PC-3 (cell line): ENCODE results near the gene TSPAN13. TPM values are rescaled to one million over a fixed set of nuclear protein-coding genes. Genes with fewer than 3 reads are reported as not detected.

Experiments used
- ATAC-seq: fragments of 200-7000 bp; cut with Tn5 transposase; 2 replicates; pipeline ENCODE4 v1.9.1; 2020; ENCODE audit warnings: mild to moderate bottlenecking, moderate library complexity
- BruUV-seq: library from RNA; stranded (reverse); fragments of 400-500 nt; replicated peaks from 2 replicates; lab custom pipeline; 2021; lab: Mats Ljungman, UMichigan
- CTCF ChIA-PET: fragments of 300-600 bp; sonication (Branson Sonifier 250); formaldehyde crosslinking; loops from one replicate; lab custom pipeline; 2022; ENCODE audit warnings: antibody characterized with exemption; lab: Charles Lee
- POLR2A ChIA-PET: fragments of 300-600 bp; sonication (Branson Sonifier 250); formaldehyde crosslinking; loops from one replicate; lab custom pipeline; 2022; ENCODE audit warnings: antibody characterized with exemption; ENCODE audit not compliant: unreplicated experiment; lab: Charles Lee
- DNase-seq: peaks from one replicate; pipeline ENCODE4 v3.0.0-alpha.2; 2015
- H2AFZ ChIP-seq: fragments of 300-600 bp; sonication (generic); 2 replicates; pipeline ENCODE4 v1.6.0; 2016; ENCODE audit warnings: antibody characterized with exemption, low read length
- H3F3A ChIP-seq: fragments of 300-600 bp; sonication (generic); one replicate; pipeline ENCODE4 v1.6.0; 2017; ENCODE audit warnings: antibody characterized with exemption, low read length, control low read depth, mild to moderate bottlenecking; ENCODE audit not compliant: unreplicated experiment
- H3K27ac ChIP-seq: fragments of 300-600 bp; sonication (generic); 2 replicates; pipeline ENCODE4 v1.5.1; 2016; ENCODE audit warnings: mild to moderate bottlenecking, low read length
- H3K27me3 ChIP-seq: fragments of 300-600 bp; sonication (generic); 2 replicates; pipeline ENCODE4 v1.6.1; 2016; ENCODE audit warnings: low read length, mixed read lengths
- H3K36me3 ChIP-seq: fragments of 300-600 bp; sonication (generic); 2 replicates; pipeline ENCODE4 v1.6.1; 2016; ENCODE audit warnings: low read depth, mixed run types, low read length, mixed read lengths
- H3K4me1 ChIP-seq: fragments of 300-600 bp; sonication (generic); 2 replicates; pipeline ENCODE4 v1.5.1; 2016; ENCODE audit warnings: low read length; ENCODE audit not compliant: insufficient read depth
- H3K4me2 ChIP-seq: fragments of 300-600 bp; sonication (generic); 2 replicates; pipeline ENCODE4 v1.6.0; 2016; ENCODE audit warnings: low read length
- H3K4me3 ChIP-seq: fragments of 300-600 bp; sonication (generic); 2 replicates; pipeline ENCODE4 v1.5.1; 2016; ENCODE audit warnings: mild to moderate bottlenecking, low read length, mixed read lengths
- H3K79me2 ChIP-seq: fragments of 300-600 bp; sonication (generic); 2 replicates; pipeline ENCODE4 v1.6.1; 2017; ENCODE audit warnings: low read length, mixed read lengths
- H3K9ac ChIP-seq: fragments of 300-600 bp; sonication (generic); 2 replicates; pipeline ENCODE4 v1.6.0; 2016; ENCODE audit warnings: mild to moderate bottlenecking, low read length
- H3K9me2 ChIP-seq: fragments of 300-600 bp; sonication (generic); replicated peaks from 2 replicates; pipeline ENCODE4 v1.6.1; 2016; ENCODE audit warnings: mixed run types, low read length, mixed read lengths
- H3K9me3 ChIP-seq: fragments of 300-600 bp; sonication (generic); 2 replicates; pipeline ENCODE4 v1.6.1; 2016; ENCODE audit warnings: low read length, mixed read lengths
- H4K20me1 ChIP-seq: fragments of 300-600 bp; sonication (generic); 2 replicates; pipeline ENCODE4 v1.6.1; 2016; ENCODE audit warnings: low read length, mixed read lengths
- CTCF ChIP-seq: fragments of 300-600 bp; sonication (generic); conservative IDR thresholded peaks from 2 replicates; pipeline ENCODE4 v1.5.1; 2017; ENCODE audit warnings: antibody characterized with exemption, low read depth, mild to moderate bottlenecking, low read length
- EZH2 ChIP-seq: fragments of 300-600 bp; sonication (generic); IDR thresholded peaks from one replicate; pipeline ENCODE4 v1.6.1; 2017; ENCODE audit warnings: antibody characterized with exemption, mild to moderate bottlenecking, low read length; ENCODE audit not compliant: unreplicated experiment
- EZH2phosphoT487 ChIP-seq: fragments of 300-600 bp; sonication (generic); IDR thresholded peaks from 2 replicates; pipeline ENCODE4 v1.6.1; 2018; ENCODE audit warnings: mild to moderate bottlenecking, antibody characterized with exemption, low read length, borderline replicate concordance
- intact Hi-C: fragments of 100-400 bp; cut with micrococcal nuclease; formaldehyde crosslinking; loops from 2 replicates; pipeline ENCODE4 v1.9.0; 2023
- total RNA-seq: library from RNA; depleted of rRNA; stranded (reverse); fragments of >200 nt; gene quantifications from 2 replicates; pipeline ENCODE4 v1.2.3, GENCODE V29; 2014

TSPAN13 gene
- total RNA-seq, 1 experiment from 2014 or later = 34.9 TPM

- BruUV-seq = no TSS peak
- Histone ChIP-seq H3K9ac (no peak overlapping the region), H3F3A (no peaks in the 10 kb centered on the region), H2AFZ (no peak overlapping the region), H3K9me2 (no peaks in the 10 kb centered on the region), H3K36me3 (no peaks in the 10 kb centered on the region), H3K9me3 (no peaks in the 10 kb centered on the region), H3K4me2 (no peak overlapping the region), H3K4me1 (no peaks in the 10 kb centered on the region; the same call in 1 of the 2 replicates), H3K4me3 (no peak overlapping the region), H3K27ac (no peak overlapping the region), H3K27me3 (no peaks in the 10 kb centered on the region), H3K79me2 (no peaks in the 10 kb centered on the region), H4K20me1 (no peaks in the 10 kb centered on the region)
- ChIA-PET CTCF (no interaction called here), POLR2A (no interaction called here)
- DNase-seq = no peak
- intact Hi-C loops = no loop called here
- no peak for ATAC-seq
- TF ChIP-seq EZH2 (no peak), EZH2phosphoT487 (no peak), CTCF (no peak)
Observed at GRCh38 chr7:16726189-16726588, 27.4 kb upstream of the TSPAN13 start.

GRCh38 chr7:16727736-16728135, 25.8 kb upstream of the TSPAN13 start:
- intact Hi-C loops = loop anchor here (1.0 kb wide), 1 partner anchor 7 kb away; no protein-coding TSS in a partner anchor
- Histone ChIP-seq H3K9ac (no peak overlapping the region), H3K36me3 (no peaks in the 10 kb centered on the region), H3K9me3 (no peaks in the 10 kb centered on the region), H3K27ac (no peak overlapping the region), H3K4me2 (no peak overlapping the region), H4K20me1 (no peaks in the 10 kb centered on the region), H2AFZ (no peak overlapping the region), H3K4me1 (no peaks in the 10 kb centered on the region; the same call in 1 of the 2 replicates), H3K9me2 (no peaks in the 10 kb centered on the region), H3F3A (no peaks in the 10 kb centered on the region), H3K79me2 (no peaks in the 10 kb centered on the region), H3K27me3 (no peaks in the 10 kb centered on the region), H3K4me3 (no peak overlapping the region)
- TF ChIP-seq CTCF = no peak
- no peak for TF ChIP-seq EZH2phosphoT487
- no peak for TF ChIP-seq EZH2
- POLR2A ChIA-PET = no interaction called here
- no peak for ATAC-seq
- CTCF ChIA-PET = no interaction called here
- no TSS peak for BruUV-seq
- DNase-seq = no peak

GRCh38 chr7:16728811-16729210, 24.7 kb upstream of the TSPAN13 start:
- no peak overlapping the region for H3K27ac ChIP-seq
- intact Hi-C loops = loop anchor here (1.0 kb wide), 1 partner anchor 9 kb away; no protein-coding TSS in a partner anchor
- no peak overlapping the region for H3K4me3 ChIP-seq
- no peak overlapping the region for H3K9ac ChIP-seq
- CTCF ChIA-PET = no interaction called here
- no peaks in the 10 kb centered on the region for H3K9me3 ChIP-seq
- H3K79me2 ChIP-seq = no peaks in the 10 kb centered on the region
- H2AFZ ChIP-seq = no peak overlapping the region
- POLR2A ChIA-PET = interaction anchor here (0.7 kb wide), 1 partner anchor 9 kb away, joined by 5 read pairs; no protein-coding TSS in a partner anchor
- ATAC-seq (no peak), DNase-seq (no peak)
- no TSS peak for BruUV-seq
- no peak overlapping the region for H3K4me2 ChIP-seq
- H3K4me1 ChIP-seq = no peaks in the 10 kb centered on the region; the same call in 1 of the 2 replicates
- no peaks in the 10 kb centered on the region for H3F3A ChIP-seq
- no peaks in the 10 kb centered on the region for H3K36me3 ChIP-seq
- no peaks in the 10 kb centered on the region for H4K20me1 ChIP-seq
- no peaks in the 10 kb centered on the region for H3K9me2 ChIP-seq
- no peak for TF ChIP-seq CTCF
- TF ChIP-seq EZH2 = no peak
- no peak for TF ChIP-seq EZH2phosphoT487
- no peaks in the 10 kb centered on the region for H3K27me3 ChIP-seq
